Activated CD4-positive, alpha-beta T cell treated with anti-CD3 and anti-CD28 coated beads, Interleukin-10, Interleukin-2, amounts not matched to agents 100 ng/mL and 50 ng/mL, durations not matched to agents 16 hours and 8 hours (primary cell): ENCODE results near the gene NEB.
A peak's percentile ranks its signal among the peaks of the same experiment; 100 is the strongest.

Experiments used
- DNase-seq: peaks from one replicate; pipeline ENCODE4 v3.0.0-alpha.2; 2020

The NEB gene

DNA sequence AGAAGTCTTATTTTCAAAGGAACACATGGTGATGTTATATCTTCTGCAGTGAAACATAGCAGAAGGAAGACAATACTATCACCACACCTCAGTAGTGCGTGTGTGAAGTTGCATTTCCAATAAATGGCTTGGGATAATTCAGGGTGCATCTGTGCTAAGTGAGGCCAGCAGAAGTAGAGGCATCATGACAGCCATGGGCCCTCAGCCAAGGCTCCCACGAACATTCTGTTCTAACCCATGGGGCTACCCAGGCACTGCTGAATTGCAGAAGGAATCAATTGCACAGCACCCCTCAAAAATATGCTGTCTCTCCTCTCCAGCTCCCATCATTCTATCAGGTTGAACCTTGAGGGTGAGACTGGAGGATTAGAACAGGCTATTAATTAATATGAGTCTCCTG lies 185.1 kb downstream of the NEB start:
- DNase-seq = no peak

DNA sequence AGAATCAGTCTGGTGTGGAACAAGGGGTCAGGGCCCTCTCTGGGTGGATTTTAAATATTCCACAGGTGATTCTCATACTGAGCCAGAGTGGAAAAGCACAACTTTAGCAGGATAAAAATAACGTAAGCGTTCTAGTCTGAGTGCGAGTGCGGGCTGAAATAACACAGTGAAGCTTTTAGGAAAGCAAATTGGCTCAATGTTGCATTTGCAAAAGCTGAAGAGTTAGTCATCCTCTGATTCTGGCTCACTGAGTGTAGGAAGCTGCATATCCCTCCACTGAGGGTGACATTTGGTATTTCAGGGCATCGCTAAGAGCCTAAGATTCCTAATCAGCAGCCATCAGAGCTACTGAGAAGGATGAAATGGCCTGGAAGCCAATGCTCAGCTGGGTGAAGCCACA lies 189.8 kb downstream of the NEB start:
- no peak for DNase-seq

DNA sequence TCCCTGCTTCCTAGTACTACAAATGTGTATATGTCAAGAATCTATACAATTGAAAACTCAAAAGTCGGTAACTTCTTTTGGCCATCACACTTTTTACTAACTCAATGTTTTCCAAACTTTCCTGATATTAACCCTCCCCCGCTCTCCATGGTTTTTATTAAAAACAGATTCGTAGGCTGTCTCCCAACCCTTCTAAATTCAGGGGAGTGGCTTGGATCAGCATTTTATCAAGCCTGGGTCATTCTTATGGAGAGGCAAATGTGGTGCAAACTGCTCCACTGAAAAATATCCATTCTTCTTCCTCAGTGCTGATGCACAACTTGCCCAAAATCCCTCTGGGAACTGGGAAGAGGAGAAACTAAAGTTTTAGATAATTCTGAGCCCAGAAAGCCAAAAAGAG lies 190.4 kb downstream of the NEB start:
- no peak for DNase-seq

DNA sequence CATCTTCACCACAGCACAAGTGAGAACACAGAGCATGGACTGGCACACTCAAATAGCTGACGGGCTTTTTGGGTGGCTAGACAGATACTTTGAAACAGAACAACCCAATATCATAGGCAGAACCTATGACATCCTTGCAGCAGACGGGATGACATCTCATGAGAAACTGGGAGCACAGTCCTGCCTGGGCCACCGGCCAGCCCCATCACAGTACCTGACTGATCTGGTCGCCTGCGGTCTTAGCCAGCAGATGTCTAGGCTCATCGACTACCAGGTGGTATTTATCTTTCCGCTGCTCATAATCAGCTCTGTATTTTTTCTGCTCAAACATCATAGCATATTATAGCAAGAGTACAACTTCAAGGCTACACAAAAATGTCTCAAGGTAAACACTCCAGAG lies 200.3 kb downstream of the NEB start:
- DNase-seq = no peak

DNA sequence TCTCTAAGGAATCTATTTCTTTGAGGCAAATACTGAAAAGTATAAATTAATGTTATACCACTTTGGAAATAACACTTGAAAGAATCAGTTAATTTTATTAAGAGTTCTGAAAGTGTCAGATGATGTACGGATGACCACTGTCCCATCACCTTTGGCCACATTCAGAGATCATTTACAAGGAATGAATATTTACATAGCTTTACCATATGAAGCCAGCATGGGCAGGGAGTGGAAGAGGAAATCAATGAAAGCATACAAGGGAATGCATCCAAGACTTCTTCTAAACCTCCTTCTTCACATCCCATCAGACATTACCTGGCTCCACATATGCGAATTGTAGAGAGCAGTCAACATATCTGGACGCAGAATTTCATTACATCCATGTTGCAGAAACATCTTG lies 201.1 kb downstream of the NEB start:
- DNase-seq = no peak

DNA sequence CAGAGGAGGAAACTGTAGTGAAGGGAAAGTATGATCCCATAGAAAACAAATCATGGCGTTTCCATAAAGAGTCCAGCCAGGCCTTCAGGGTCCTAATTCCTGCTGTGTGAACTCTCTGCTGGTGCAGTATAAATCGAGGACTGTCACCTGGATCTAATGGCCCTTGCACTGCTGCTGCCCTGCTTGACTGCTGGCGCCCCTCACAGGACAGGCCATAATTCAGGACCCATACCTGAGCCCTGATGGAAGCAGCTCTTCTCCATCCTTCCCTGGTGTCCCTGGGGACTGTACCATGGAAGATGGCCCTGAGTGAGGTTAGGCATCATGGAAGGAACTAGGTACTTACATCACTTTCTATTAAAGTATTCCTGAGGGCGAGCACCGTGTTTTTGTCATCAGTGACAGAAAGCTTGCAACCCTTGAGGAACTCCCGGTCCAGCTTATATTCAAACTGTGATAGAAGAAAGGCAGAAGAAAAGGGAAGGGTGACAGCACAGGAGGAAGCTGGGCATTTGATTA lies 207.6 kb downstream of the NEB start:
- no peak for DNase-seq

DNA sequence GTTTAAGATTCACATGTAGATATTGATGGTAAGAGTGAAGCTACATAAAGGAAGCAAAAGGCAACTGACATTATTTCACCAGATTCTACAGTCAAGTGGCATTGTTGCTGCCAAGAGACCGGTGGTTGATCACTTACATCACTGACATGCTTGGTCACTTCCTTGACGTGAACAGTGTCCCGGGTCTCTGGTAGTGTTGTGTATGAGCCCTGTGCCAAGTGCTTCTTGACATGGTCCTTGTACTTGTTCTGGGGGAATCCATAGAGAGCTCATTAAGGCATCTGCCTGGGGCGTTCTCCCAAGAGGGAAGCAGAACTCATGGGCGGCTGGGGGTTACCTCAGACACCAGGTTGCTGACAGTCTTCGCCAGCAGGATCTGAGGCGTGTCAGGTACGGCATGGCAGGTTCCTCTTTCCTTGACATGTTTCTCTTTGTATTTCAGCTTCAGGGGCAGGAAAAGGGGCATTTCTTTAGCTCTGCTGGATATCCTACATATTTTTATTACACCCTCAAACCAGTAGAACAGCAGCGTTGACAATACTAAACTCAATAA lies 208.4 kb downstream of the NEB start:
- no peak for DNase-seq

DNA sequence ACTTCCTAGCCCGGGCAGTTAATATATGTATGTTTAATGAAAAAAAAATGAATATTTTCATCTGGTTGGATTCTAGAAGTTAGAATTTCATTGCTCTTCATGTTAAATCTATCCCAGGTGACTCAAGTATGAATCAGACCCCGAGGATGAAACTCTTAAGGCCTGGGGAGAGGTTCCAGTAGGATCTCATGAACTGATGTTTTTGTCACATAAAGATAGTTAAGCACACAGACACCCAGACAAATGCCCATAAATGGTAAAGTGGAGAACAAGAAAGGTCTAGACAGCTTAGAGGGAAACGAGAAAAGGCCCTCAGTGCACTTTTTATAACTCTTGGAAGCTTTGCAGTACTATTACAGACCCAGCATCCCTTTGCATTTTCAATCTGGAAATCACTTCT lies 210.4 kb downstream of the NEB start:
- no peak for DNase-seq

DNA sequence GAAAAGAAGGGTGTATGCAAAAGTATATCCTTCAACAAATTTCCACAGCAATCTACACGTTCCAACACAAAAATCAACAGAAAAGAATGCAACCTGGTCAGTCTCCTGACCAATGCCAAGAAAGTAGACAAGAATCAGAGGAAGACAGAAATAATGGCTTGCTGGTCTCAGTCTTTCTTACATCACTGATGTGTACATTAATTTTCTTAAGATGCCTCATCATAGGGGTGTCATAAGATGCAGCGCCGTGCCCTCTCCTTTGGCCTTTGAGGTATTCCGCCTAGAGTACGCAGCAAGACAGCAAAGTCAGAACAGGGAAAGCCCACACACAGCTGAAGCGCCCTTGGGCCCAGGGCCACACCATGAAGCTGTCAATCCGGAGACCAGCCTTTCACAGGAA lies 211.7 kb downstream of the NEB start:
- no peak for DNase-seq

DNA sequence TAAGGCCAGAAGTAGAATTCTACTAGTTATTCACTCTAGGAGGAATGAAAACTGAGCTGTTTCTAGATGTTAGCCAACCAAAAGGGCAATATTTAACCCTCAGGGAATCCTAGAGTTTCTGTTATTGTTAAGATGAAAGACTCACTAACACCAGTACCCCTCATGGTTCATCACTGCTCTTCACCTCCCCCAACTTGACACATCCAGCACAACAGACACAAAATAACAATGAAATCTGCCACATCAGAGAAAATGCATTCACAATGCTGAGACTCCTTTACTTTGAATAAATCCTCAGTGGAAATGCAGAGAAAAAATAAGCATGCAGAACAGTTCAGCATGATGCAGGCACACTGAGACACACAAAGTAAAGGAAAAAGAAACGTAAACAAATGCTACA lies 213.3 kb downstream of the NEB start:
- DNase-seq = no peak

DNA sequence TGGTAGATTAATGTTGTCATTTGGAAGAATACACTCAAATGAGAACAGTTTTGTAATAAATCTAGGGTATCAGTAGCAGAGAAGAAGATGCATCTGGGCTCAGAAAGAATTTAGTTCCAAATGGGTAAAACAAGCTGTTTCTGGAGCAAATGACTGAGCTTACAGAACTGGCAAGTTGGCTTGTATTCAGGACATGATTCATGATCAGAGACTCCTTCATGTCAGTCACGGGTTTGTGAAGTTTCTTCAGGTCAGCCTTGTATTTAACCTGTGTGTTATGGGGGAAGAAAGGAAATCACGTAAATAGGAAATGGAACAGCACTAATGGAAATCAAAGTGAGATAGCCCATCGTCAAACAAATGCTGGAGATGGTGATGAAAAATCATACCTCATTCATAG lies 215.5 kb downstream of the NEB start:
- no peak for DNase-seq

DNA sequence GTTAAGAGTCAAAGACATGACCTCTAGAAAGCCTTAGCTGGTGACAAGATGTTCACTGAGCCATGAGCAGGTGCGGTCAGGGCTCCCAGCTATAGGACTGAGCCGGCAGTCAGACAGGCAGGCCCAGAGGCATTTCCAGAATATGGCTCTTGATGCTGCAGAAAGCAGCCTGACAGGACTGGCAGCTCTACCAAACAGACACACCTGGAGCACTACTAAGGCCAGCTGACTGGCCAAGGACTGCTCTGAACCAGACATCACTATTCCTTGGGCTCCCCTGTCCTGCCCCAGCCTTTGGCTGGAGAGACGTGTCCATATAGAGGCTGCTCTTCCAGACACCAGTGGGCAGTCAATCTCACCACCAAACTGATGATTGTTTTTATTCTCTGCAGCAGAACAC lies 225.8 kb downstream of the NEB start:
- no peak for DNase-seq

DNA sequence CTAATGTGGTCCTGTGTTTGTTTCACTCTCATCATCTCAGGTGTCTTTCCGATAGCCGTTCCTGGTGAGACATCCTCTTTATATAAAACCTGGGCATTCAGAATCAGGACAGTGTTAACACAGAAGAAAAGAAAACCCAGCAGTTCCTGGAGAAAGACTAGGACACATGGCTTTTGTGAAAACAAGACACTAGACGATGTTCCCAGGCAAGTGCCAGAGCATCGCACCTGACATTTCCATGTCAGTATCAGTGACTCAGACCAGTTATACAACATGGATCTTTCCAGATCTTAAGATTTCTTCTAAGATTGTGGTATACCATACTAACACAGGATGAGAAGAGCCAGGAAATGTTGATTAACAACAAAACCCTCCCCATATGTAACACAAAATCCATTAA lies 228.1 kb downstream of the NEB start:
- DNase-seq = no peak

DNA sequence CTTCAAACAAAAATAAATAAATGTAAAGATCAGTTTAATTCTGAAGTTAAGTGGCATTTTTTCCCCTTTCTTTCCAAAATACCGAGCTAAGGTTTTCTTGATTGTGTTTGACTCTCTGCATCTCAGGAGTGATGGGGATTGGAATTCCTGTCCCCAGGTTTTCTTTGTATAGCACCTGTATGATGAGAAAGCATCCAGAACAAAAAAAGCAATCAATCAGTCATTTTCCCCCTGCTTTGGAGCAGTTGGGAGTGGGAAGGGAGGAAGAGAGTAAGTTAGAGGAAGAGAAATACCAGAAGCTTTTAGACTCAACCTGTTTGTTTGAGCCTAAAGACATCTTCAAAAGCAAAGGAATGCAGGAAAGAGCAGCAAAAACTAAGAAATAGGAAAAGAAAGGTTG lies 236.1 kb downstream of the NEB start:
- DNase-seq = no peak

DNA sequence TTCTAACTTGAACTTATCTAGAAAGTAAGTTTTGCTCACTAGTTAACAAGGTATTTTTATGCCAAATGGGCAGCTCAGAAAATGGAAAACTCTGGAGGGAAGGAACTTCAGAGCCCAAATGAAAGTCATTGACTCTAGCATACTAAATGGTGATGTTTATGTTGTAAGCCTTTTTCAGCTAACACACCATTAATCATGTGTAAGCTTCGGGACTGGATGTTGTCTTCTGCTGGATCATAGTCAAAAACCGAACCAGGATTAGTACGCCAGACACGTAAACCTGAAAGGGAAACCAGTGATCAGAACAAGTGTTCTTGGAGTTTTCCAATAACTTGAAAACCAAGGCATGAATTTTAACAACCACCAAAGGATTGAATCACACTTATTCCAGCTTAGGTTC lies 242.8 kb downstream of the NEB start:
- no peak for DNase-seq

DNA sequence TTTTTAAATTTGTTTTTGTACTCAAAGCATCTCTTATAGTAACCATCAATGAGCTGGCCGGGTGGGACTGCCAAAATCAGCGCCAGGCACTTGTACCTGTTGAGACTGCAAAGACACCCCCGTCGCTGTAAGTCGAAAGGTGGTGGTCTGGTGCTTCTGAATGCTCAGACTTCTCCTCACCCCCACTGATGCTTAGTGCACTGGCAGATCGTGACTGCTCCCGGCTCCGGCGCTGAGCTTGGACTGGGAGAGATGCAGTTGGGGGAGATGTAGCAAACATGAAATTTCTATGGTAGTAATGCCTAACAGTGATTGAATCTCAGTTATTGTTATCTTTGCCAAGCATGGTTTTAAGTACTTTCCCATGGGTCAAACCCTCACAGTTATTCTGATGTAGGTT lies 244.0 kb downstream of the NEB start:
- DNase-seq = no peak

DNA sequence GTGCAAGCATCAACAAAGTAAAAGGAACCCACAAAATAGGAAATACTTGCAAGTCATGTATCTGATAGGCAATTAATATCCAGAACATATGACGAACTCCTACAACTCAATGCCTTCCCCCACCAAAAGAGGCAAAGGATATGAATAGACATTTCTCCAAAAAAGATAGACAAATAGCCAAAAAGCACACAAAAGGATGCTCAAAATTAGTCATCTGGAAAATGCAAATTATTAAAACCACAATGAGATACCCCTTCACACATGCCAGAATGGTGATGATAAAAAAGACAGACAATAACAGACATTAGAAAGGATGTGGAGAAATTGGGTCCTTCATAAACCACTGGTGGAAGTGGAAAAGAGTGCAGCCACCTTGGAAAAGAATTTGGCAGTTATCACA lies 248.2 kb downstream of the NEB start:
- peak; percentile 53 for DNase-seq

DNA sequence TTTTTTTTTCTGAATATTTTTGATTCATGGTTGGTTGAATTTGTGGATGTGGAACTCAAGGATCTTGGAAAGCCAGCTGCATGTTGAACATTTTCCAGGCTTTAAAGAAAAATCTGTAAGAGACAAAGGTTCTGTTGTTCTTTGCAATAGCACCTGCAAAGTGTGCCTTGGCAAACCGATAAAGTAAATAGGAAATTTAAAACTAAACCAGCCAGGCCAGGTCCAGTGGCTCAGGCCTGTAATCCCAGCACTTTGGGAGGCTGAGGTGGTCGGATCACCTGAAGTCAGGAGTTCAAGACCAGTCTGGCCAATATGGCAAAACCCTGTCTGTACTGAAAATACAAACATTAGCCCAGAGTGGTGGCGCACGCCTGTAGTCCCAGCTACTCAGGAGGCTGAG lies 250.2 kb downstream of the NEB start:
- DNase-seq = no peak

DNA sequence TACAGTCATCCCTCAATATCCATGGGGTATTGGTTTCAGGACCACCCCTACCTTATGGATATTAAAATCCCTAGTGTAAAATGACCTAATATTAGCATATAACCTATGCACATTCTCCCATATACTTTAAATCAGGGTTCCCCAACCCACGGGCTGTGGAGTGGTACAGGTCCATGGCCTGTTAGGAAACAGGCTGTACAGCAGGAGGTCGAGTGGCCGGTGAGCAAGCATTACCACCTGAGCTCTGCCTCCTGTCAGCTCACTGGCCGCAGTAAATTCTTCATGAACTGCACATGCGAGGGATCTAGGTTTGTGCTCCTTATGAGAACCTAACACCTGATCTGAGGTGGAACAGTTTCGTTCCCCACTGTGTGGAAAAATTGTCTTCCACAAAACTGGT lies 250.7 kb downstream of the NEB start:
- DNase-seq = no peak

DNA sequence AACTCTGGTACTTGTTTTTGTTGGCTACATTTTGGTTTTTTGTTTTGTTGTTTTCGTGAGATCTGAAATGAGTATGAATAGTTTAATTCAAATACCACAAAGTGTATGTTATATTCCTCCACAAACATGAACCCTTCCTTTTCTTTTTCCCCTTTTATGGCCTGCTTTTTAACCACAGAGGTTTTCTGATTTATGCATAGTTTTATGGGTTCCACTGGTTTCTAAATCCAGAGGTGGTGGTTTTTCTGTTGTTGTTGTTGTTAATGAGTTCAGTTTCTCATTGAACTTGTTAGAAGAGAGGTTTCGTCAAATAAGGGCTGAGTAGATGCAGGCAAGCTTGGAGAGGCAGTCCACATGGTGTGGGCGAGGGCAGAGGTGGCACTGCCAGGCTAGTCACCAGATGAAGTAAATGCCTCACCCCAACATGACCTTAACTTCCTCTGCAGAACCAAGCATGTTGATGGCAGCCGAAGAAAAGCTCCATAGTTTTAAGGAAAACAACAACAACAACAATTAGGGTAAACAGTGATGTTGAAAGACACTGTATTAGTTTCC lies 252.0 kb downstream of the NEB start:
- peak; percentile 58 for DNase-seq

DNA sequence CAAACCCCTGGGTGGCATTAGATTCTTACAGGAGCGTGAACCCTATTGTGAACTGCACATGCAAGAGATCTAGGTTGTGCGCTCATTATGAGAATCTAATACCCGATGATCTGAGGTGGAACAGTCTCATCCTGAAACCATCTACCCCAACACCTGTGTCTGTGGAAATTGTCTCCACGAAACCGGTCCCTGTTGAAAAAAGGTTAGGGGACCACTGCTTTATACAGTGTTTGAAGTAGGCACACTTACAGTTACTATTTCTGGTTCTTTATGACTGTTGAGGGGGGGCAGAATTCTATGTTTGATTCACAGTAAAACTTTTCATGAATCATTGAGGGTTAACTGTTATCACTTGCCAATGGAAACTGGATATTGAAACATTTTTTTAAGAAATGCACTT lies 252.5 kb downstream of the NEB start:
- DNase-seq = peak; percentile 86

DNA sequence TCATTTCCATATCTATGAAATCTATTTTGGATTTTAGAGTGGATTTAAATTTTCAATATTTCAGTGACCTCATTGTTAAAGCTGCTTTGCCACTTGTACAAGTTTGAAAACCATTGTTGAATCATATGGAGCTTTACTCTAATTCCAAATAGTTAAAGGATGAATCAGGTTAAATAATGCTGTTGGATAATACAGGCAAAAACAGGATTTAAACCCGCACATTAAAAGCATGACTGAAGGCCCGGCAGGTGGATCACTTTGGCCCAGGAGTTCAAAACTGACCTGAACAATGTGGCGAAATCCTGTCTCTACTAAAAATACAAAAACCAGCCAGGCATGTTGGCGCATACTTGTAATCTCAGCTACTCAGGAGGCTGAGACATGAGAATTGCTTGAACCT lies 256.3 kb downstream of the NEB start:
- DNase-seq = no peak

DNA sequence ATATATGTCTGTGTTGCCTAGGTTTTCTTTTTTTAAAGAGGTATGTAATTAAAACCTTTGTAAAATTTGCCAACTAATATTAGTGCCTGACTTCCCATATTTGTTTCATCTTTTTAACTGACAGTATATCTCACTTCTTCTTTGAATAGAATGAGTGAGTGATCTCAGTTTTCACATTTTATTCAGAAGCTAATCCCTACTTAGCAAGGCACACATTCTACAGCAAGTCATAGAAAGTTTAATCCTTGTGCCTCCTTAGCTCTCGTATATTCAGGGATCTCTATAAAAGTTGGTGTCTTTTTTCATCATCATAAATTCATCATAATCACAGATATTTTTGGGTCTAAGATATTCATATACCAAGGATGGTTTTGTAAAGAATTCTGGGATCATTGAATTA lies 258.0 kb downstream of the NEB start:
- no peak for DNase-seq

DNA sequence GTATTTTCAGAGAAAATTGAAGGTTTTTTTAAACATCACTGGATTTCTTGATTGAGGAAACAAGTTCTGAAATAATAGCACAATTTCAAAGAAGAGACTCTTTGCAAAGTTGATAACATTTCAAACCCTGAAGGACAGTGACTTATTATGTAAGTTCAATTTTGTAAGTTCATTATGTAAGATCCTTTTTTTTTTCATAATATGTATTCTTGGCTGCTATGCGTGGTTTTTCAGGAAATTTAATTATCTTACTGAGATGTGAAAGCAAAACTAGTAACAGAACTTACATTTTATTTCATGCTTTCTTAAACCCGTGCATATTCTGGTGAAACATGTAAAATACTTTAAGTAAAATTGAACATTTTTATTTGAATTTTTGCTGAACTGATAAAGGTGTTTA lies 259.2 kb downstream of the NEB start:
- no peak for DNase-seq

DNA sequence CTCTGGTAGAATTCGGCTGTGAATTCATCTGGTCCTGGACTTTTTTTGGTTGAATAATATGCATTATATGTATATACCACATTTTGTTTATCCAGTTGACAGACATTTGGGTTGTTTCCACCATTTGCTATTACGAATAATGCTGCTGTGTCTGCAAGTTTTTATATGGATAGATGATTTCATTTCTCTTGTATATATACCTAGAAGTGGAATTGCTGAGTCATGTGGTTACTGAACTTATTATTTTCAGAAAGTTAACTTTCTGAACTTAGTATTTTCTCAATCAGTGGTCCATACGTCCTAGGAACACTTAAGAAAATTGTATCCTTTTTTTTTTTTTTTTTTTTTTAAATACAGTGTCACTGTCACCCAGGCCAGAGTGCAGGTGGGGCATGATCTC lies 261.3 kb downstream of the NEB start:
- no peak for DNase-seq

DNA sequence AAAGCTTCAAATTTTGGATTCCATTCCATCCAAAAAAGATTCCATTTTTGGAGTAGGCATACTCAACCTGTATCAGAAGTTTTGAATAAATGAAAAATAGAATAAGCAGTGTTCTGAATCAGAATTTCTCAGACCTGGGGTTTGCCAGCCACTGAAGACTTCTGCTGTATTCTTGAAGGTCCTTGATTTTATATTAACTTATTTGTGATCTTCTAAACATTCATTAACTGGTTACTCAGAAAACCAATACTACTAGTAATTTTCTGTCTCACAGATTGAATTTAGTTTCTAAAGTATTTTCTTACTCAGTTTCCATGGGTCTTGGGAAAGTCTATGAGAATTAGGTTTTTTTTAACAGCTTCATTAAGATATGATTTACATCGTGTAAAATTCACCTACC lies 263.7 kb downstream of the NEB start:
- DNase-seq = no peak
